Hepatocyte (in vitro differentiated cells): ENCODE data around the gene PPOX.

Source experiments
- CTCF ChIP-seq: fragments of 200-600 bp; sonication (generic); IDR thresholded peaks from 2 replicates; pipeline ENCODE4 v1.5.1; 2016; ENCODE audit warnings: antibody characterized with exemption, mild to moderate bottlenecking; ENCODE audit not compliant: poor library complexity
- EZH2 ChIP-seq: fragments of 200-600 bp; sonication (generic); IDR thresholded peaks from 2 replicates; pipeline ENCODE4 v1.6.1; 2016; ENCODE audit warnings: antibody characterized with exemption, mild to moderate bottlenecking, borderline replicate concordance

GRCh38 chr1:161177112-161177935 is 11.1 kb downstream of the PPOX start, which contains the start of gene B4GALT3:
- peak; percentile 24 for TF ChIP-seq CTCF
- no peak for TF ChIP-seq EZH2
